ENCODE results near the gene PRSS12.

GRCh38 chr4:118259111-118259510 lies 93.7 kb downstream of the PRSS12 start:
- TF ChIP-seq, protein P1, sequence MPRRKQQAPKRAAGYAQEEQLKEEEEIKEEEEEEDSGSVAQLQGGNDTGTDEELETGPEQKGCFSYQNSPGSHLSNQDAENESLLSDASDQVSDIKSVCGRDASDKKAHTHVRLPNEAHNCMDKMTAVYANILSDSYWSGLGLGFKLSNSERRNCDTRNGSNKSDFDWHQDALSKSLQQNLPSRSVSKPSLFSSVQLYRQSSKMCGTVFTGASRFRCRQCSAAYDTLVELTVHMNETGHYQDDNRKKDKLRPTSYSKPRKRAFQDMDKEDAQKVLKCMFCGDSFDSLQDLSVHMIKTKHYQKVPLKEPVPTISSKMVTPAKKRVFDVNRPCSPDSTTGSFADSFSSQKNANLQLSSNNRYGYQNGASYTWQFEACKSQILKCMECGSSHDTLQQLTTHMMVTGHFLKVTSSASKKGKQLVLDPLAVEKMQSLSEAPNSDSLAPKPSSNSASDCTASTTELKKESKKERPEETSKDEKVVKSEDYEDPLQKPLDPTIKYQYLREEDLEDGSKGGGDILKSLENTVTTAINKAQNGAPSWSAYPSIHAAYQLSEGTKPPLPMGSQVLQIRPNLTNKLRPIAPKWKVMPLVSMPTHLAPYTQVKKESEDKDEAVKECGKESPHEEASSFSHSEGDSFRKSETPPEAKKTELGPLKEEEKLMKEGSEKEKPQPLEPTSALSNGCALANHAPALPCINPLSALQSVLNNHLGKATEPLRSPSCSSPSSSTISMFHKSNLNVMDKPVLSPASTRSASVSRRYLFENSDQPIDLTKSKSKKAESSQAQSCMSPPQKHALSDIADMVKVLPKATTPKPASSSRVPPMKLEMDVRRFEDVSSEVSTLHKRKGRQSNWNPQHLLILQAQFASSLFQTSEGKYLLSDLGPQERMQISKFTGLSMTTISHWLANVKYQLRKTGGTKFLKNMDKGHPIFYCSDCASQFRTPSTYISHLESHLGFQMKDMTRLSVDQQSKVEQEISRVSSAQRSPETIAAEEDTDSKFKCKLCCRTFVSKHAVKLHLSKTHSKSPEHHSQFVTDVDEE (CRISPR knock-in tag; IDR thresholded peaks at IDR 0.05) = no peak
- TF ChIP-seq SNAI2 (CRISPR knock-in tag; IDR thresholded peaks at IDR 0.05) (no peak), ZNF565 (CRISPR knock-in tag; conservative IDR thresholded peaks at IDR 0.05; ENCODE audit: low read depth) (no peak), CREB5 (CRISPR knock-in tag; IDR thresholded peaks at IDR 0.05; ENCODE audit: low read depth) (no peak), TCF4 (CRISPR knock-in tag; IDR thresholded peaks at IDR 0.05; ENCODE audit: borderline replicate concordance) (no peak), ZFP30 (CRISPR knock-in tag; IDR thresholded peaks at IDR 0.05) (no peak)
- TF ChIP-seq, protein P2, sequence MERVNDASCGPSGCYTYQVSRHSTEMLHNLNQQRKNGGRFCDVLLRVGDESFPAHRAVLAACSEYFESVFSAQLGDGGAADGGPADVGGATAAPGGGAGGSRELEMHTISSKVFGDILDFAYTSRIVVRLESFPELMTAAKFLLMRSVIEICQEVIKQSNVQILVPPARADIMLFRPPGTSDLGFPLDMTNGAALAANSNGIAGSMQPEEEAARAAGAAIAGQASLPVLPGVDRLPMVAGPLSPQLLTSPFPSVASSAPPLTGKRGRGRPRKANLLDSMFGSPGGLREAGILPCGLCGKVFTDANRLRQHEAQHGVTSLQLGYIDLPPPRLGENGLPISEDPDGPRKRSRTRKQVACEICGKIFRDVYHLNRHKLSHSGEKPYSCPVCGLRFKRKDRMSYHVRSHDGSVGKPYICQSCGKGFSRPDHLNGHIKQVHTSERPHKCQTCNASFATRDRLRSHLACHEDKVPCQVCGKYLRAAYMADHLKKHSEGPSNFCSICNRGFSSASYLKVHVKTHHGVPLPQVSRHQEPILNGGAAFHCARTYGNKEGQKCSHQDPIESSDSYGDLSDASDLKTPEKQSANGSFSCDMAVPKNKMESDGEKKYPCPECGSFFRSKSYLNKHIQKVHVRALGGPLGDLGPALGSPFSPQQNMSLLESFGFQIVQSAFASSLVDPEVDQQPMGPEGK (CRISPR knock-in tag; IDR thresholded peaks at IDR 0.05; ENCODE audit: borderline replicate concordance) = no peak
